Measurements from ENCODE around the gene POLR2C. TPM values are rescaled to one million over a fixed set of nuclear protein-coding genes. Genes with fewer than 3 reads are reported as not detected.

Gene POLR2C
- total RNA-seq, 1 experiment from 2014 or later = 85.6 TPM

GRCh38 chr16:57484515-57485005 is 22.1 kb downstream of the POLR2C start:
- H2BK20ac ChIP-seq (ENCODE audit: low read depth, low read length, poor library complexity, severe bottlenecking) = no peak overlapping the region
- H3K27me3 Mint-ChIP-seq (ENCODE audit: low read depth) = peaks cover 28% of the 10 kb centered on the region
- H3K27ac Mint-ChIP-seq = no peak overlapping the region; a peak in 1 of 7 replicates
- H4K5ac ChIP-seq (ENCODE audit: insufficient read length, low read depth, low read length) = no peak overlapping the region
- H4K20me1 ChIP-seq (ENCODE audit: control insufficient read depth, insufficient read depth, insufficient read length) = no peaks in the 10 kb centered on the region
- peaks cover 27 to 42% of the 10 kb centered on the region in 2 experiments for H3K4me1 Mint-ChIP-seq
- H3K4me2 ChIP-seq (ENCODE audit: insufficient read depth, insufficient read length, low read length) = no peak overlapping the region
- H2AK5ac ChIP-seq (ENCODE audit: insufficient read length, low read length) = no peak overlapping the region
- no peak overlapping the region for H2BK12ac ChIP-seq (ENCODE audit: insufficient read length, low read depth, low read length)
- no peaks in the 10 kb centered on the region for H3K79me2 ChIP-seq (ENCODE audit: insufficient read depth, low read length)
- H3K36me3 Mint-ChIP-seq (ENCODE audit: insufficient read depth in 1 of 3, low read depth in 3 of 3) = no peaks in the 10 kb centered on the region; a peak in 2 of 7 replicates
- no peak overlapping the region for H4K8ac ChIP-seq (replicated peaks; ENCODE audit: insufficient read length, low read depth, low read length)
- no peak overlapping the region for H3K4ac ChIP-seq (ENCODE audit: low read depth, low read length)
- peaks cover 5% of the 10 kb centered on the region for H3K79me1 ChIP-seq (ENCODE audit: insufficient read depth, low read depth, low read length, poor library complexity, severe bottlenecking)
- H3T11ph ChIP-seq (ENCODE audit: low read length) = no peak overlapping the region
- H3K14ac ChIP-seq (ENCODE audit: insufficient read depth, low read length) = no peak overlapping the region
- H3K9me3 Mint-ChIP-seq = peaks cover 7 to 12% of the 10 kb centered on the region in 2 experiments; a peak in 4 of 5 replicates
- TF ChIP-seq CTCF (conservative IDR thresholded peaks at IDR 0.05) = no peak
- no CpG with 5 or more reads among the region's 8 CpGs for WGBS (ENCODE audit: extremely low coverage, insufficient read length, low lambda C conversion rate)
- peaks cover 16% of the 10 kb centered on the region for H3K23me2 ChIP-seq (ENCODE audit: insufficient read length, low read depth, low read length, poor library complexity, severe bottlenecking)
- H3K9ac ChIP-seq (ENCODE audit: extremely low read depth, insufficient read length, low read length) = no peak overlapping the region
- H2AFZ ChIP-seq (ENCODE audit: low read length) = no peak overlapping the region
- no peak overlapping the region for H3K18ac ChIP-seq (ENCODE audit: insufficient read length, low read depth, low read length)
- H3K4me3 Mint-ChIP-seq = peak overlapping the region in 1 of 2 experiments; percentile 90; a peak in 4 of 5 replicates
- no peaks in the 10 kb centered on the region for H3K9me3 ChIP-seq (ENCODE audit: control insufficient read depth, low read depth, low read length)
- no peak overlapping the region for H2BK120ac ChIP-seq (ENCODE audit: low read depth, low read length, poor library complexity, severe bottlenecking)
- H3K56ac ChIP-seq (ENCODE audit: insufficient read length, low read depth, low read length) = no peak overlapping the region
- peaks cover 2% of the 10 kb centered on the region; the same call in 1 of the 2 replicates for H3K4me1 ChIP-seq (ENCODE audit: insufficient read depth, low read length)
- no peak for DNase-seq
- no peak overlapping the region for H4K91ac ChIP-seq (ENCODE audit: insufficient read length, low read depth, low read length)
- no peak overlapping the region for H3K27ac ChIP-seq (ENCODE audit: insufficient read length, low read depth, low read length)
- H3K27me3 ChIP-seq (ENCODE audit: insufficient read depth, low read length) = no peaks in the 10 kb centered on the region
- no peak overlapping the region for H2BK15ac ChIP-seq (ENCODE audit: low read depth, low read length)
- H2BK5ac ChIP-seq (ENCODE audit: insufficient read length, low read length) = no peak overlapping the region
- H3K23ac ChIP-seq (ENCODE audit: insufficient read length, low read depth, low read length) = no peak overlapping the region

All from H9 (cell line).